Colonic mucosa (tissue), 4 donors: ENCODE data around the gene CFAP92. TPM values are rescaled to one million over a fixed set of nuclear protein-coding genes. Genes with fewer than 3 reads are reported as not detected.

ENCODE experiments used
- DNase-seq: peaks from one replicate; pipeline ENCODE4 v3.0.0-alpha.2; 2020
- H3K27ac ChIP-seq: fragments of 200-600 bp; one replicate; pipeline ENCODE4 v1.8.0; 2021
- H3K27me3 ChIP-seq: fragments of 200-600 bp; one replicate; pipeline ENCODE4 v1.8.0; 2021
- H3K36me3 ChIP-seq: fragments of 200-600 bp; one replicate; pipeline ENCODE4 v1.8.0; 2021
- H3K4me1 ChIP-seq: fragments of 200-600 bp; one replicate; pipeline ENCODE4 v1.8.0; 2021; ENCODE audit warnings: mild to moderate bottlenecking
- H3K4me3 ChIP-seq: fragments of 200-600 bp; one replicate; pipeline ENCODE4 v1.8.0; 2021
- H3K9ac ChIP-seq, 2 donors: one replicate each; pipeline ENCODE4 v1.7.0; 2013; ENCODE audit warnings: control low read depth in 2 of 2, low read depth in 2 of 2, low read length in 2 of 2
- H3K9me3 ChIP-seq: fragments of 200-600 bp; one replicate; pipeline ENCODE4 v1.8.0; 2021
- CTCF ChIP-seq: fragments of 200-600 bp; IDR thresholded peaks from one replicate; pipeline ENCODE4 v1.8.0; 2022; ENCODE audit warnings: antibody characterized with exemption, mild to moderate bottlenecking
- intact Hi-C: fragments of 100-400 bp; cut with DNase I; formaldehyde crosslinking; loops from one replicate; pipeline ENCODE4 v1.14.1; 2022
- total RNA-seq, 2 donors: library from RNA; stranded (reverse); fragmentation: NEBNext Ultra II Directional in 1 of 2; extraction: Animal tissue kit (Norgen Biotek cat#: 25700) in 1 of 2; gene quantifications; one replicate each; pipeline ENCODE4 v1.2.1, GENCODE V29; 2021
- donor health status: healthy.
- donor health status: DM: no; HTN: no; CAD: no.
- donor health status: DM: no; HTN: no; CAD: no.

The CFAP92 gene
- total RNA-seq, 2 donors from 2014 or later, result 0.77 to 1.2 TPM

- Histone ChIP-seq H3K27me3 (no peaks in the 10 kb centered on the region), H3K4me3 (no peak overlapping the region), H3K9ac (no peak overlapping the region), H3K9me3 (no peaks in the 10 kb centered on the region), H3K36me3 (no peaks in the 10 kb centered on the region), H3K27ac (no peak overlapping the region), H3K4me1 (no peaks in the 10 kb centered on the region)
- peak; percentile 16 for DNase-seq
- intact Hi-C loops, result no loop called here
- TF ChIP-seq CTCF, result no peak
Measured at GRCh38 chr3:128950223-128950938, 43.5 kb downstream of the CFAP92 start.

GRCh38 chr3:128949158-128949557 lies 44.7 kb downstream of the CFAP92 start:
- H3K36me3 ChIP-seq, result no peaks in the 10 kb centered on the region
- H3K9ac ChIP-seq, result no peak overlapping the region
- no peaks in the 10 kb centered on the region for H3K9me3 ChIP-seq
- no peak for TF ChIP-seq CTCF
- no peaks in the 10 kb centered on the region for H3K27me3 ChIP-seq
- H3K4me3 ChIP-seq, result no peak overlapping the region
- intact Hi-C loops, result no loop called here
- no peaks in the 10 kb centered on the region for H3K4me1 ChIP-seq
- no peak overlapping the region for H3K27ac ChIP-seq
- no peak for DNase-seq

- Histone ChIP-seq H3K4me3 (no peak overlapping the region), H3K36me3 (no peaks in the 10 kb centered on the region), H3K27ac (no peak overlapping the region), H3K9me3 (no peaks in the 10 kb centered on the region), H3K4me1 (no peaks in the 10 kb centered on the region), H3K27me3 (no peaks in the 10 kb centered on the region), H3K9ac (no peak overlapping the region)
- no peak for TF ChIP-seq CTCF
- DNase-seq, result no peak
- intact Hi-C loops, result no loop called here
Measured at GRCh38 chr3:128946411-128946810, 47.5 kb downstream of the CFAP92 start.

- no peaks in the 10 kb centered on the region for H3K27me3 ChIP-seq
- no peak overlapping the region for H3K4me3 ChIP-seq
- DNase-seq, result no peak
- no peaks in the 10 kb centered on the region for H3K4me1 ChIP-seq
- no peak overlapping the region for H3K9ac ChIP-seq
- no peak overlapping the region for H3K27ac ChIP-seq
- intact Hi-C loops, result no loop called here
- H3K9me3 ChIP-seq, result no peaks in the 10 kb centered on the region
- TF ChIP-seq CTCF, result no peak
- H3K36me3 ChIP-seq, result no peaks in the 10 kb centered on the region
Measured at GRCh38 chr3:128945878-128946175, 48.0 kb downstream of the CFAP92 start.

DNA sequence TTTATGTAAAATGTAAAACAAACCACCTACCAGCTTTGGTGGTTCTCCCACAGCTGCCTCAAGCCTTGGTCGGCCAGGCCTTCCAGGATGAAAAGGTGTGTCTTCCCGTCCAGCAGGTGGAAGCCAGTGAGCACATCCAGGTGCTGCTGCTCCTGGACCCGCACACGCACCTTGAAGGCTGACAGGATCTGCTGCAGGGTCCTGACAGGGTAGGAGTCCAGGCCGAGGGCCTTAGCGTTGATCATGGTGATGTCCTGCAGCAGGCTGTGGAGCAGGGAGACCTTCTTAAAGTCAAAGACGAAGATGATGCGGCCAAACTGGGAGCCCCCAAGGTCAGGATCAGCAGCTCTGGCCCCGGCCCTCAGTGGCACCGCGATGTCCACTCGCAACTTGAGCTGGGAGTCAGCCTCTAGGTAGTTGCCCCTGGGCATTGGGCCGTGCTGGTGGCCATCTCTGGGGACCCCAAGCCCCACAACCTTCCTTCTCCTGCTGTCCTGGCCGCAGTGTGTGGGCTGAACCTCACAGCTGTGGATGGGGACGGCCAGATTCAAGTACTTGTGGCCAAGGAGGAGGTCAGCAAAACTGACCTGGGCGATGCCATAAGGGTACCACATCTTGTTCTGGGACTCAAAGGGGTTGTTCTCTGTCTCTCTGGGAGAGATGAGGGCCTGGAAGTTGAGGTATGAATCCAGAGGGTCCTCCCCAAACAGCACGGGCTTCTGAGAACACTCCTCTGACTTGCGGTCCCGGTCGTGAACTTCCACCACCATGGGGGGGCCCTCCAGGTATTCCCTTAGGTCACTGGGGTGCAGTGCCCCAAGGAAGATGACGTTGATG lies 48.6 kb downstream of the CFAP92 start:
- no peaks in the 10 kb centered on the region for H3K9me3 ChIP-seq
- no peak overlapping the region for H3K27ac ChIP-seq
- H3K36me3 ChIP-seq, result no peaks in the 10 kb centered on the region
- H3K4me3 ChIP-seq, result no peak overlapping the region
- TF ChIP-seq CTCF, result no peak
- intact Hi-C loops, result no loop called here
- no peaks in the 10 kb centered on the region for H3K27me3 ChIP-seq
- no peaks in the 10 kb centered on the region for H3K4me1 ChIP-seq
- H3K9ac ChIP-seq, result no peak overlapping the region
- DNase-seq, result no peak
